K562 (cell line): ENCODE data around the gene C1orf50. TPM values are rescaled to one million over a fixed set of nuclear protein-coding genes. Genes with fewer than 3 reads are reported as not detected.

Source experiments
- ATAC-seq: fragments of 200-7000 bp; cut with Tn5 transposase; 3 replicates; pipeline ENCODE4 v1.9.1; 2020; ENCODE audit warnings: moderate library complexity
- BruUV-seq: library from RNA; stranded (reverse); fragments of 400-500 nt; replicated peaks from 2 replicates; lab custom pipeline; 2021; lab: Mats Ljungman, UMichigan
- CTCF ChIA-PET: fragments of 300-600 bp; formaldehyde crosslinking; extraction: SDS; loops from one replicate; lab custom pipeline; 2021; ENCODE audit warnings: low intra/inter-chr PET ratio; lab: Yijun Ruan, JAX
- POLR2A ChIA-PET: fragments of 300-600, 350-650 bp; sonication (Branson Sonifier 250); formaldehyde crosslinking; extraction: SDS; loops from one replicate; lab custom pipeline; 2021; ENCODE audit warnings: antibody characterized with exemption, inconsistent platforms; lab: Yijun Ruan, JAX
- DNase-seq, 4 experiments: peaks; one replicate each; pipeline versions ENCODE4 v3.0.0 to v3.0.0-alpha.2; 2011 to 2018; ENCODE audit warnings: low spot score in 3 of 4, mixed read lengths in 3 of 4; ENCODE audit errors: extremely low read depth in 1 of 4
- FAIRE-seq: peaks from 2 replicates; lab custom pipeline; 2011; peaks lifted over from hg19 to GRCh38; lab: Jason Lieb, UNC
- H2AFZ ChIP-seq: 2 replicates; pipeline ENCODE4 v1.6.0; 2011; ENCODE audit warnings: low read depth, low read length, control low read depth, inconsistent platforms
- H3K27ac ChIP-seq: fragments of 200-600 bp; 3 replicates; pipeline ENCODE4 v1.8.0; 2011; ENCODE audit warnings: low read depth, mild to moderate bottlenecking, control low read depth, inconsistent platforms, low read length, moderate library complexity, mixed read lengths; ENCODE audit errors: extremely low read depth
- H3K27me3 ChIP-seq, 2 experiments: fragments of 300-600 bp in 1 of 2; 2 replicates in 1 of 2; 3 replicates in 1 of 2; pipeline versions ENCODE4 v1.6.0 to v1.8.0; 2011; ENCODE audit warnings: inconsistent platforms in 2 of 2, low read length in 2 of 2, mild to moderate bottlenecking in 1 of 2, mixed read lengths in 1 of 2, moderate library complexity in 1 of 2; ENCODE audit not compliant: control insufficient read depth in 2 of 2, insufficient read depth in 2 of 2
- H3K36me3 ChIP-seq: fragments of 300-600 bp; 3 replicates; pipeline ENCODE4 v1.8.0; 2011; ENCODE audit warnings: mild to moderate bottlenecking, low read length, inconsistent platforms; ENCODE audit not compliant: control insufficient read depth, insufficient read depth
- H3K4me1 ChIP-seq, 2 experiments: fragments of 200-600 bp in 1 of 2; replicated peaks in 1 of 2; 2 replicates in 1 of 2; 3 replicates in 1 of 2; pipeline versions ENCODE4 v1.5.1 to v1.8.0; 2011; ENCODE audit warnings: inconsistent platforms in 2 of 2, low read length in 2 of 2, mild to moderate bottlenecking in 1 of 2, mixed read lengths in 1 of 2, moderate library complexity in 1 of 2; ENCODE audit not compliant: control insufficient read depth in 2 of 2, insufficient read depth in 2 of 2
- H3K4me2 ChIP-seq: 2 replicates; pipeline ENCODE4 v1.6.1; 2011; ENCODE audit warnings: low read length, control low read depth, inconsistent platforms, mixed read lengths; ENCODE audit not compliant: insufficient read depth
- H3K4me3 ChIP-seq: fragments of 200-600 bp; sonication (generic), shearing (Covaris generic); 2 replicates; pipeline ENCODE4 v1.5.1; 2016; ENCODE audit warnings: control low read depth, inconsistent platforms
- H3K79me2 ChIP-seq: fragments of 200-600 bp; 3 replicates; pipeline ENCODE4 v1.8.0; 2011; ENCODE audit warnings: low read length, inconsistent platforms; ENCODE audit not compliant: control insufficient read depth, insufficient read depth
- H3K9ac ChIP-seq, 2 experiments: 2 replicates each; pipeline versions ENCODE4 v1.6.0 to v1.6.1; 2011; ENCODE audit warnings: low read depth in 2 of 2, low read length in 2 of 2, control low read depth in 1 of 2, inconsistent platforms in 1 of 2, mild to moderate bottlenecking in 1 of 2, mixed read lengths in 1 of 2; ENCODE audit not compliant: insufficient read depth in 1 of 2
- H3K9me1 ChIP-seq: one replicate; pipeline ENCODE4 v1.6.0; 2011; ENCODE audit warnings: inconsistent platforms, mild to moderate bottlenecking, low read length, moderate library complexity; ENCODE audit not compliant: control insufficient read depth, insufficient read depth
- H3K9me3 ChIP-seq: replicated peaks from 2 replicates; pipeline ENCODE4 v1.5.1; 2011; ENCODE audit warnings: low read depth, low read length, inconsistent platforms; ENCODE audit not compliant: control insufficient read depth, insufficient read depth
- H4K20me1 ChIP-seq: replicated peaks from 2 replicates; pipeline ENCODE4 v1.6.1; 2011; ENCODE audit warnings: low read length, inconsistent platforms, mixed read lengths; ENCODE audit not compliant: control insufficient read depth, insufficient read depth
- ATF7 ChIP-seq: fragments of 450-650 bp; IDR thresholded peaks from 2 replicates; pipeline ENCODE4 v1.7.1; 2014; ENCODE audit warnings: mild to moderate bottlenecking, moderate library complexity
- CTBP1 ChIP-seq: fragments of 450-650 bp; IDR thresholded peaks from 2 replicates; pipeline ENCODE4 v1.6.1; 2016; ENCODE audit warnings: borderline replicate concordance
- NFE2 ChIP-seq: IDR thresholded peaks from 2 replicates; pipeline ENCODE4 v1.6.1; 2014; ENCODE audit warnings: antibody characterized with exemption, low read depth
- POU5F1 ChIP-seq: fragments of 150-350 bp; IDR thresholded peaks from 2 replicates; pipeline ENCODE4 v1.6.1; 2014; ENCODE audit warnings: borderline replicate concordance, low read length, low read depth, mild to moderate bottlenecking; ENCODE audit not compliant: partially characterized antibody
- YBX1 ChIP-seq: fragments of 450-650 bp; IDR thresholded peaks from 2 replicates; pipeline ENCODE4 v1.7.1; 2016; ENCODE audit warnings: mild to moderate bottlenecking
- ZBTB7A ChIP-seq: IDR thresholded peaks from 2 replicates; pipeline ENCODE4 v1.6.1; 2011; ENCODE audit warnings: low read depth, mild to moderate bottlenecking, low read length, moderate library complexity, borderline replicate concordance; ENCODE audit not compliant: control insufficient read depth
- ZNF134 ChIP-seq: fragments of 250-450 bp; sonication (Bioruptor Pico); conservative IDR thresholded peaks from 2 replicates; pipeline ENCODE4 v1.4.0; 2020
- WGBS: fragments of 100-300 bp; shearing (Covaris generic); methylation state at CpG from one replicate; pipeline ENCODE4 v1.1.6; 2016; ENCODE audit warnings: low coverage, mixed read lengths; ENCODE audit not compliant: insufficient coverage; ENCODE audit errors: missing lambda C conversion rate; 5-methylcytosine and 5-hydroxymethylcytosine counted together
- in situ Hi-C: fragments of 300-500 bp; cut with MboI; formaldehyde crosslinking; loops from 4 replicates; pipeline ENCODE4 v1.15.0; 2018; ENCODE audit warnings: inconsistent platforms, mixed read lengths
- intact Hi-C: fragments of 100-400 bp; cut with micrococcal nuclease; formaldehyde crosslinking; loops from 2 replicates; pipeline ENCODE4 v1.14.2; 2022
- polyA plus RNA-seq, 8 experiments: library from polyadenylated mRNA; depleted of rRNA in 4 of 8; stranded (reverse) in 5 of 8; unstranded in 3 of 8; fragments of >200 nt; fragmentation: Nextera tagmentation in 2 of 8; fragmentation: Illumina TruSeq in 1 of 8; extraction: Ambion mirVana in 2 of 8; extraction: Trizol in 1 of 8; gene quantifications; 2 replicates each; pipeline versions ENCODE4 v1.2.1 to v1.2.3, GENCODE V29; 2011 to 2014; ENCODE audit warnings: inconsistent platforms in 1 of 8, missing spikeins in 1 of 8
- total RNA-seq, 7 experiments: library from RNA; depleted of rRNA in 6 of 7; stranded (reverse); fragments of >200 nt in 6 of 7; fragmentation: Illumina TruSeq in 2 of 7; extraction: Trizol in 2 of 7; gene quantifications; 2 replicates each; pipeline versions ENCODE4 v1.2.1 to v1.2.3, GENCODE V29; 2011 to 2021; ENCODE audit warnings: low replicate concordance in 1 of 7
- TF ChIP-seq, protein P1 (sequence below): fragments of 250-450 bp; sonication (Bioruptor Pico); IDR thresholded peaks from 2 replicates; pipeline ENCODE4 v1.8.0; 2022; ENCODE audit warnings: moderate library complexity, mild to moderate bottlenecking, inconsistent platforms
- TF ChIP-seq, protein P2 (sequence below): sonication (generic); formaldehyde crosslinking; IDR thresholded peaks from 2 replicates; pipeline ENCODE4 v1.8.0; 2022; ENCODE audit warnings: mild to moderate bottlenecking, missing genetic modification reagents
- TF ChIP-seq, protein P3 (sequence below): fragments of 450-650 bp; formaldehyde crosslinking; IDR thresholded peaks from 2 replicates; pipeline ENCODE4 v1.4.0; 2020; ENCODE audit warnings: mild to moderate bottlenecking, moderate library complexity
- TF ChIP-seq, protein P4 (sequence below): fragments of 450-650 bp; formaldehyde crosslinking; IDR thresholded peaks from 2 replicates; pipeline ENCODE4 v1.4.0; 2020; ENCODE audit warnings: mild to moderate bottlenecking, moderate library complexity

C1orf50 gene
- total and polyA plus RNA-seq, 9 of the 15 experiments (the other 6 are each of a cell fraction or from before 2014, with no cell fraction given) = 0.55 to 13.9 (median 5.2) TPM

DNA sequence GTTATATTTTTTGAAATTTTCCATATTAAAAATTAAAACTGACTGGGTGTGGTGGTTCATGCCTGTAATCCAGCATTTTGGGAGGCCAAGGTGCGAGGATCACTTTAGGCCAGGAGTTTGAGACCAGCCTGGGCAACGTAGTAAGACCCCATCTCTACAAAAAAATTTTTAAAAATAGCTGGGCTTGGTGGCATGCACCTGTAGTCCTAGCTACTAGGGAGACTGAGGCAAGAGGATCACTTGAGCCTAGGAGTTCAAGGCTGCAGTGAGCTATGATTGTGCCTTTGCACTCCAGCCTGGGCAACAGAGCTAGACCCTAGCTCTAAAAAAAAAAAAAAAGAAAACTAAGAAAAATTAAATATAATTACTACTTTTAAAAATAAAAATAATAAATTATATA is 54.6 kb downstream of the C1orf50 start (continued):
- TF ChIP-seq, protein P1, sequence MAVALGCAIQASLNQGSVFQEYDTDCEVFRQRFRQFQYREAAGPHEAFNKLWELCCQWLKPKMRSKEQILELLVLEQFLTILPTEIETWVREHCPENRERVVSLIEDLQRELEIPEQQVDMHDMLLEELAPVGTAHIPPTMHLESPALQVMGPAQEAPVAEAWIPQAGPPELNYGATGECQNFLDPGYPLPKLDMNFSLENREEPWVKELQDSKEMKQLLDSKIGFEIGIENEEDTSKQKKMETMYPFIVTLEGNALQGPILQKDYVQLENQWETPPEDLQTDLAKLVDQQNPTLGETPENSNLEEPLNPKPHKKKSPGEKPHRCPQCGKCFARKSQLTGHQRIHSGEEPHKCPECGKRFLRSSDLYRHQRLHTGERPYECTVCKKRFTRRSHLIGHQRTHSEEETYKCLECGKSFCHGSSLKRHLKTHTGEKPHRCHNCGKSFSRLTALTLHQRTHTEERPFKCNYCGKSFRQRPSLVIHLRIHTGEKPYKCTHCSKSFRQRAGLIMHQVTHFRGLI (CRISPR knock-in tag) = no peak
- TF ChIP-seq CTBP1 = no peak
- TF ChIP-seq, all 486 proteins: peak for 4

DNA sequence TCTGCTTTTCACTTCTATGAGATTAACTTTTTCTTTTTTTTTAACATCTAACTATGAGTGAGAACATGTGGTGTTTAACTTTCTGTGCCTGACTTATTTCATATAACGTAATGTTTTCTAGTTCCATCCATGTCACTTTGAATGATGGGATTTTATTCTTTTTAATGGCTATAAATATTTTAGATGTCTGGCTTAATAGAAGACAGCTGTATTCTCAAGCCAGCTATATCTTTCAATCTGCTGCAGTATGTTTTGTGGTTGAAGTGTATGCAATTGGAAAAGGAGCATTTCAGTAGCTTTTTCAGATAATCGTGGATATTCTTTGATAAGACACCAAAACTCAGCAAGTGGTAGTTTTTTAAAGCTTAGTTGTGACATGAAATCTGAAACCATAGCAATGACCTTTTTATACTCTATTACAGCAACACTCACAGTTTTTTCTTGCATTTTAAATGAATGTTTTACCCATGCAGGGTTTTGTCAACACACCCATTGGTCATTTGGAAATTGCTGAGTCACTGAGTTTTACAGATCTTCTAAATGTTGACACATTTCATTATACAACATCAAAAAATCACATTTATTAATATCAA is 55.8 kb downstream of the C1orf50 start:
- intact Hi-C loops (loop anchor here (5.0 kb wide), 1 partner anchor 139 kb away; no protein-coding TSS in a partner anchor), in situ Hi-C loops (no loop called here)
- no peaks in the 10 kb centered on the region for H3K27me3 ChIP-seq
- H3K27ac ChIP-seq = peak overlapping the region; percentile 73; the same call in 2 of the 3 replicates
- no peaks in the 10 kb centered on the region for H4K20me1 ChIP-seq
- DNase-seq (peak in 2 of 4 experiments; percentile 44 to 63), FAIRE-seq (no peak), ATAC-seq (no peak)
- ChIA-PET CTCF (no interaction called here), POLR2A (interaction anchor here (0.6 to 8.7 kb wide), 2 partner anchors 23 to 56 kb away, joined by 3 to 76 read pairs; partner anchors contain the start of genes C1orf50, P3H1 and ZNF691)
- H3K36me3 ChIP-seq = 0 out of 3 replicates have a peak, but pooled peaks cover under 1% of the 10 kb centered on the region
- 21% methylated on average over 2 of the region's 2 CpGs for WGBS
- H3K4me1 ChIP-seq = peaks cover 18 to 58% of the 10 kb centered on the region in 2 experiments
- no peaks in the 10 kb centered on the region for H3K9me3 ChIP-seq
- no peak overlapping the region for H3K4me3 ChIP-seq
- H3K9me1 ChIP-seq = no peaks in the 10 kb centered on the region
- H3K4me2 ChIP-seq = peak overlapping the region; percentile 10; the same call in 1 of the 2 replicates
- no TSS peak for BruUV-seq
- H3K9ac ChIP-seq = peak overlapping the region in 1 of 2 experiments; percentile 86; a peak in 2 of 4 replicates
- H3K79me2 ChIP-seq = peaks cover 48% of the 10 kb centered on the region
- peak overlapping the region; percentile 8; the same call in 1 of the 2 replicates for H2AFZ ChIP-seq
- TF ChIP-seq NFE2 (peak; percentile 98), ZBTB7A (no peak), ATF7 (no peak), ZNF134 (CRISPR knock-in tag) (0 out of 2 replicates have a peak, but pooled peaks have one; percentile 26), YBX1 (no peak), POU5F1 (no peak)
- TF ChIP-seq, protein P2, sequence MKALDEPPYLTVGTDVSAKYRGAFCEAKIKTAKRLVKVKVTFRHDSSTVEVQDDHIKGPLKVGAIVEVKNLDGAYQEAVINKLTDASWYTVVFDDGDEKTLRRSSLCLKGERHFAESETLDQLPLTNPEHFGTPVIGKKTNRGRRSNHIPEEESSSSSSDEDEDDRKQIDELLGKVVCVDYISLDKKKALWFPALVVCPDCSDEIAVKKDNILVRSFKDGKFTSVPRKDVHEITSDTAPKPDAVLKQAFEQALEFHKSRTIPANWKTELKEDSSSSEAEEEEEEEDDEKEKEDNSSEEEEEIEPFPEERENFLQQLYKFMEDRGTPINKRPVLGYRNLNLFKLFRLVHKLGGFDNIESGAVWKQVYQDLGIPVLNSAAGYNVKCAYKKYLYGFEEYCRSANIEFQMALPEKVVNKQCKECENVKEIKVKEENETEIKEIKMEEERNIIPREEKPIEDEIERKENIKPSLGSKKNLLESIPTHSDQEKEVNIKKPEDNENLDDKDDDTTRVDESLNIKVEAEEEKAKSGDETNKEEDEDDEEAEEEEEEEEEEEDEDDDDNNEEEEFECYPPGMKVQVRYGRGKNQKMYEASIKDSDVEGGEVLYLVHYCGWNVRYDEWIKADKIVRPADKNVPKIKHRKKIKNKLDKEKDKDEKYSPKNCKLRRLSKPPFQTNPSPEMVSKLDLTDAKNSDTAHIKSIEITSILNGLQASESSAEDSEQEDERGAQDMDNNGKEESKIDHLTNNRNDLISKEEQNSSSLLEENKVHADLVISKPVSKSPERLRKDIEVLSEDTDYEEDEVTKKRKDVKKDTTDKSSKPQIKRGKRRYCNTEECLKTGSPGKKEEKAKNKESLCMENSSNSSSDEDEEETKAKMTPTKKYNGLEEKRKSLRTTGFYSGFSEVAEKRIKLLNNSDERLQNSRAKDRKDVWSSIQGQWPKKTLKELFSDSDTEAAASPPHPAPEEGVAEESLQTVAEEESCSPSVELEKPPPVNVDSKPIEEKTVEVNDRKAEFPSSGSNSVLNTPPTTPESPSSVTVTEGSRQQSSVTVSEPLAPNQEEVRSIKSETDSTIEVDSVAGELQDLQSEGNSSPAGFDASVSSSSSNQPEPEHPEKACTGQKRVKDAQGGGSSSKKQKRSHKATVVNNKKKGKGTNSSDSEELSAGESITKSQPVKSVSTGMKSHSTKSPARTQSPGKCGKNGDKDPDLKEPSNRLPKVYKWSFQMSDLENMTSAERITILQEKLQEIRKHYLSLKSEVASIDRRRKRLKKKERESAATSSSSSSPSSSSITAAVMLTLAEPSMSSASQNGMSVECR (CRISPR knock-in tag) = no peak
- TF ChIP-seq, protein P3, sequence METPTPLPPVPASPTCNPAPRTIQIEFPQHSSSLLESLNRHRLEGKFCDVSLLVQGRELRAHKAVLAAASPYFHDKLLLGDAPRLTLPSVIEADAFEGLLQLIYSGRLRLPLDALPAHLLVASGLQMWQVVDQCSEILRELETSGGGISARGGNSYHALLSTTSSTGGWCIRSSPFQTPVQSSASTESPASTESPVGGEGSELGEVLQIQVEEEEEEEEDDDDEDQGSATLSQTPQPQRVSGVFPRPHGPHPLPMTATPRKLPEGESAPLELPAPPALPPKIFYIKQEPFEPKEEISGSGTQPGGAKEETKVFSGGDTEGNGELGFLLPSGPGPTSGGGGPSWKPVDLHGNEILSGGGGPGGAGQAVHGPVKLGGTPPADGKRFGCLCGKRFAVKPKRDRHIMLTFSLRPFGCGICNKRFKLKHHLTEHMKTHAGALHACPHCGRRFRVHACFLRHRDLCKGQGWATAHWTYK (CRISPR knock-in tag) = no peak
- TF ChIP-seq, protein P4, sequence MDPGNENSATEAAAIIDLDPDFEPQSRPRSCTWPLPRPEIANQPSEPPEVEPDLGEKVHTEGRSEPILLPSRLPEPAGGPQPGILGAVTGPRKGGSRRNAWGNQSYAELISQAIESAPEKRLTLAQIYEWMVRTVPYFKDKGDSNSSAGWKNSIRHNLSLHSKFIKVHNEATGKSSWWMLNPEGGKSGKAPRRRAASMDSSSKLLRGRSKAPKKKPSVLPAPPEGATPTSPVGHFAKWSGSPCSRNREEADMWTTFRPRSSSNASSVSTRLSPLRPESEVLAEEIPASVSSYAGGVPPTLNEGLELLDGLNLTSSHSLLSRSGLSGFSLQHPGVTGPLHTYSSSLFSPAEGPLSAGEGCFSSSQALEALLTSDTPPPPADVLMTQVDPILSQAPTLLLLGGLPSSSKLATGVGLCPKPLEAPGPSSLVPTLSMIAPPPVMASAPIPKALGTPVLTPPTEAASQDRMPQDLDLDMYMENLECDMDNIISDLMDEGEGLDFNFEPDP (CRISPR knock-in tag) = no peak
